GM20000 (cell line): ENCODE measurements around the gene RSBN1.
"Not testable (repeated sequence)": the region's sequence is repeated elsewhere in the genome, so short reads cannot be mapped to it uniquely, and the experiment has no call there.

Experiments
- DNase-seq: peaks from one replicate; pipeline ENCODE4 v3.0.0; 2012; ENCODE audit warnings: low spot score
- CTCF ChIP-seq: IDR thresholded peaks from 2 replicates; pipeline ENCODE4 v1.5.1; 2012; ENCODE audit warnings: mild to moderate bottlenecking, control low read depth; ENCODE audit errors: extremely low read depth, missing control alignments

RSBN1 gene

DNA sequence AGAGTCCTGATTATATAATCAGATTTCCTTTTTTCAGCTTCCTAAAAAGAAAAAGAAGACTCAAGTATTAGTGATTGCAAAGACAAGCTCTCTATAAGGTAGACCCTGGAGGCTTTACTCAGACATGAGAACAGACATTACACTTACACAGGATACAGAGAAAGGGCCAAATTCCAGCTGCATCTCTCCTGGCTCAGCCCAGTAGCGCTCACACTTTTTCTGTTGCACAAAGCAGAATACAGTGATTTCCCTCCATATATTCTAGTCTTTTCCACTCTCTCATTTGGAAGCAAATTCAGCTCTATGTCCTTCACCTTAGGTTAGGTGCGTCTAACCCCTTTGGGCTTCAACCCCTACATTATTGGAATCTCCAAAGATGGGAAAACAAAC, 44.1 kb upstream of the RSBN1 start:
- no peak for TF ChIP-seq CTCF
- DNase-seq: no peak

DNA sequence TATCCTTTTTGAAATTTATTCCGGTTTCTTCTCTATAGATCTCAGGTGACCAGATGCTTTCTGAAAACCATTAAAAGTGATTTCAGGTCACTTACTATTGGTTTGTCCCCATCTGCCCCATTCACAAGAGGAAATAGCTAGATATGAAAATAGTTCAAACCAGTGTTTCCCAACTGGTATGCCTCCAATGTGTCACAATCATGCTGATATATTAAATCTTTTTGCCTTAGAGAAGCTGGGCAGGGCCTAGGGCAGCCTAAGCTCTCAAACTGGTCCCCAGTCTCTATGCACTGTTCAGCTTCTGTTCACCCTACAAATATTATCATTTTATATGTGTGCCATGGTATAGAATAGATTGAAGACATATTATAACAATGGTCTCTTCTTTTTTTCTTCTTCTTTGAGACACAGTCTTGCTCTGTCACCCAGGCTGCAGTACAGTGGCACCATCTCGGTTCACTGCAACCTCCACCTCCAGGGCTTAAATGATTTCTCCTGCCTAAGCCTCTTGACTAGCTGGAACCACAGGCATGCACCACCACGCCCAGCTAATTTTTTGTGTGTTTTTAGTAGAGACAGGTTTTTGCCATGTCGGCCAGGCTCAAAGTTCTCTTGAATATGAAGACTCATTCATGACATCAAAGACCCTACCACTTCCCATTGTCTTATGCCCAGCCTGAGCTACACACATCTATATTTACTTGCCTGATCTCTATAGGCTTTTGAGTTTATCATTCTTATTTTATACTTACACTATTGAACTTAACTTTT, 43.5 kb upstream of the RSBN1 start:
- no peak for DNase-seq
- TF ChIP-seq CTCF: no peak

- TF ChIP-seq CTCF: no peak
- DNase-seq: no peak
Observed at GRCh38 chr1:113854234-113854633, 42.0 kb upstream of the RSBN1 start.

DNA sequence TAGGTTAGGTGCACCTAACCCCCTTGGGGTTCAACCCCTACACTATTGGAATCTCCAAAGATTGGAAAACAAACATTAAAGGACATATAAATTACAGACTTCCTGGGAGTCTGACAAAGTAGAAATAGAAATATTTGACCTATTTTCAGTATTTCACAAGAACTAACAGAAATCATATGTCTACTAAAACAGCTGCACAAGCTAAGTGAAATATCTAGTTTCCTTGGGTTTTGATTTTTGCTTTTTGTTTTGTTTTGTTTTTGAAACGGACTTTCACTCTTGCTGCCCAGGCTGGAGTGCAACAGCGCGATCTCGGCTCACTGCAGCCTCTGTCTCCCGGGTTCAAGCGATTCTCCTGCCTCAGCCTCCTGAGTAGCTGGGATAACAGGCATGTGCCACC, 40.4 kb upstream of the RSBN1 start:
- not testable (repeated sequence) for DNase-seq

DNA sequence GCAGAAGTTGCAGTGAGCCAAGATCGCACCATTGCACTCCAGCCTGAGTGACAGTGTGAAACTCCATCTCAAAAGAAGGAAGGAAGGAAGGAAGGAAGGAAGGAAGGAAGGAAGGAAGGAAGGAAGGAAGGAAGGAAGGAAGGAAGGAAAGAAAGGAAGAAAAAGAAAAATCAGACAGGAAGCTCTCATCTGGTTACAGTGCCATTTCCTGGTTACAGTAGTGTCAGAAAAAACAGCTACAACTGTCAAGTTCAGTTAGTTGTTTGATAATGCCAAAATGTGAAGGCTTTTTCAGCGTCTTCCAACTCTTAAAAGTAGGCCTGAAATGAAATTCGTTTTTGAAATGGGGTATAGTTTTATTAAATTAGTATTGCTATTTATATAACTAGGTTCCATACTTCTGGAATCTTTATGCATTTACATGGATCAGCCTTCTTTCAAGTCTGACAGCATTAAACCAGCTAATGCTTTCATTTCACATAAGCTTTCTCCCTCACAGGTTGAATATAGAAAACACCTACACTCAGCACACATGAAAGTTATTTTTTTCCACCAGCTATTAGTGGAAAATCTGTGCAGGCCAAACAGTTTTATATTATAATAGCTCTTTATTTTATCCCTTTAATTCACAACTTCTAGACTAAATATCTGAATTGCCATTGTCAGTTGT, 38.0 kb upstream of the RSBN1 start:
- DNase-seq: no peak
- no peak for TF ChIP-seq CTCF

- no peak for DNase-seq
- no peak for TF ChIP-seq CTCF
Observed at GRCh38 chr1:113849072-113849471, 36.8 kb upstream of the RSBN1 start.

DNA sequence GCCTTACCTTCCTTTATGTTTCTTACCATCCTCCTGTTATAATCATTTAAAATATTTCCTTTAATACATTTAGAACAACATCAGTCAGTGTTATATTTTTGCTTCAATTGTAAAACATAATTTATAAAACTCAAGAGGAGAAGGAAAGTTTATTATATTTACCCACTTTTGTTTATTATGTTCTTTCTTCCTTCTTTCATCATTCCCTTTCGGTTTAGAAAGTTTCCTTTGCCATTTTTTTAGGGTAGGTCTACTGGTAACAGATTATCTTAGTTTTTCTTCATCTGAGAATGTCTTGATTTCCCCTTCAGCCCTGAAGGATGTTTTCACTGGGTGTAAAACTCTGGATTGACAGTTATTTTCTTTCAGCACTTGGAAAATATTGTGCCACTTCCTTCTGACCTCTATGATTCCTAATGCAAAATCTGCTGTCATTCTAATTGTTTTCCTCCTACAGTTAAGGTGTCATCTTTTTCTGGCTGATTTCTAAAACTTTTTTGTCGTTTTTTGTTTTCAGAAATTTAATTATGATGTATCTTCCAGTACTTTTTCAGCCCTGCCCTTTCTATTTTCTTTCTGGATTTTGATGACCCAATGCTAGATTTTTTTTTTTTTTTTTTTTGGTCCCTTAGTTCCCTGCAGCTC, 34.2 kb upstream of the RSBN1 start:
- DNase-seq: no peak
- TF ChIP-seq CTCF: no peak

- no peak for TF ChIP-seq CTCF
- DNase-seq: no peak
Observed at GRCh38 chr1:113836534-113836933, 24.3 kb upstream of the RSBN1 start.
